KG1 (cell line): Measurements from ENCODE around the gene LARP4B.
"Not testable (repeated sequence)": the region's sequence is repeated elsewhere in the genome, so short reads cannot be mapped to it uniquely, and the experiment has no call there.

Experiments used
- DNase-seq: peaks from one replicate; lab custom pipeline; 2025; lab: John Stamatoyannopoulos, UW

The LARP4B gene

DNA sequence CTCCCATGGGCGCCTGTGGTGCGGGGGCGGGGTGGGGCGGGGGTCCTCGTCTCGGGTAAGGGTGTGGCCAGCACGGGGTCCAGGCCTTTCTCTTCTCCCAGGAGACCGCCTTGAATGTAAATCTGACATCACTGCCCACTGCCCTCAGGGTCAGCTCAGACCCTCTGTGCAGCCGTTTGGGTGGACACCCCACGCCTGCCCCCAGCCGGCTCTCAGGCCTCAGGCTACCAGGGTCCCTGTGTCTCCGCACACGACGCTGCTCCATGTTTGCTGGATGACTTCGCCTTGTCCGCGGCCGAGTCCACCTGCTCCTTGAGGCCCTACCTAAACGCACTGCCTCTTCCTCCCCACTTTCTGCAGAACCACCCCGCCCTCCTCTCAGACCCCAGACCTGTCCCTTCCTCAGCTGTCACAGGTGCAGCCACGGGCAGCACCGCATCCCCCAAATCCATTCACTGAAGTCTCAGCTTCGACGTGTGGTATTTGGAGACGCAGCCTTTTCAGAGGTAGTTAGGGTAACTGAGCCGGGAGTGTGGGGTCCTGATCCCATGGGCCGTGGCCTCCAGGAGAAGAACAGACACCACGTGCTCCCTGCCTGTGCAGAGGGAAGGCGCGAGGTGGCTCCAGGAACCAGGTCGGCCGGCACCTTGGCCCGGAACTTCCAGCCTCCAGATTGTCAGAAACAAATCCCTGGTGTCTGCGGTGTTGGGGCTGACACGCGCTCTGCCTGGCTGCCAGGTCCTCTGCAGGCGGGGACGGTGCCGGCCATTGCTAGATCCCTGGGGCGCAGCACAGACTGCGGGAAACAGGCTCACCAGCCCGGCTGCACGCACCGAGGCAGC is 144.7 kb downstream of the LARP4B start:
- no peak for DNase-seq

DNA sequence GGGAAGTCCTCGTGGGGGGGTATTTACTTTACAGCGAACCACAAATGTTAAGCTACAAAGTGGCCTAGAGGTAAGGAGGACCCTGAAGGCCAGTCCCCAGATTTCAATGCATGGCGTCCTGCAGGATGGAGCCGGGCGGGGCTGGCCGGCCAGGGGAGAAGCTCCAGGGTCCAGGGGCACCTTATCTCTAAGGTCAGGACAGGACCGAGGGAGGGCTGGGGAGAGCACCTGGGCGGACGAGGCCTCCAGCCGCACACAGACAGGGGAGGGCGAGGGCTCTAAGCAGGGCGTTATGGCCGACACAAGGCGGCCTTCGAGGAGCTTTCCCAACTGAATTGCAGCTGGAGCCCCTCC is 145.7 kb downstream of the LARP4B start:
- DNase-seq: no peak

DNA sequence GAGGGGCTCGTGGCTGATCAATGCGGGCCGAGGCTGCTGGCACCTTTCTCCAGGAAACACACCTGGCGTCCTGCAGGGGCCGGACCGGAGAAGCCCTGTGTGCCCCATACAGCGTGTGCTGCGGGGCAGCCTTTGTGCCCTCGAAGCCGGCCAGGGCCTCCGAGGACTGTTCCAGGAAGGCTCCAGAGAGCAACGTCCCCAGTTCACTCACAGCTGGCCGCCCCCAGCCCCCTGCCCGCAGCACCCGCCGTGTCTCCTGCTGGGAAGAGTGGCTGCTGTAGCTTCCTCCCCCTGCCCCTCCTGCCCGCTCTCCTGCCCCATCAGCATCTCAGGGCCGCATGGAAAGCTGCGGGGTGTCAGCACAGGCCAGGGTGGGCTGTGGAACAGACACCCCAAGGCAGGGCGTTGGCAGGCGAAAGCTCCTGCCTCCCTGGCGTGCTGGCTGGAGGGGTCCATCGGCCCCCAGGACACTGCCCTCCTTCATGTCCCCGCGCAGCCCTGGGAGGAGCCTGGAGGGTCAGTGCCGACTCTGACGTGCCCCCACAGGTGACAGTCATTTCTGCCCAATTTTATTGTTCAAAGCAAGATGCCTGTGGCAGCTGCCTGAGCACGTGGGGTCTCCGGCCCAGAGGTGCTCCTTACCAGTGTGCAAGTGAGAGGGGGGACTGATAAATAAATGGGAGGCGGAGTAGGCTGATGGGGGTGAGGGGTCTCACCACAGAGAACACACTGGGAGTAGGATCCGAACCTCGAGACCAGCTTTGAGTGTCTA is 146.2 kb downstream of the LARP4B start:
- DNase-seq: no peak

DNA sequence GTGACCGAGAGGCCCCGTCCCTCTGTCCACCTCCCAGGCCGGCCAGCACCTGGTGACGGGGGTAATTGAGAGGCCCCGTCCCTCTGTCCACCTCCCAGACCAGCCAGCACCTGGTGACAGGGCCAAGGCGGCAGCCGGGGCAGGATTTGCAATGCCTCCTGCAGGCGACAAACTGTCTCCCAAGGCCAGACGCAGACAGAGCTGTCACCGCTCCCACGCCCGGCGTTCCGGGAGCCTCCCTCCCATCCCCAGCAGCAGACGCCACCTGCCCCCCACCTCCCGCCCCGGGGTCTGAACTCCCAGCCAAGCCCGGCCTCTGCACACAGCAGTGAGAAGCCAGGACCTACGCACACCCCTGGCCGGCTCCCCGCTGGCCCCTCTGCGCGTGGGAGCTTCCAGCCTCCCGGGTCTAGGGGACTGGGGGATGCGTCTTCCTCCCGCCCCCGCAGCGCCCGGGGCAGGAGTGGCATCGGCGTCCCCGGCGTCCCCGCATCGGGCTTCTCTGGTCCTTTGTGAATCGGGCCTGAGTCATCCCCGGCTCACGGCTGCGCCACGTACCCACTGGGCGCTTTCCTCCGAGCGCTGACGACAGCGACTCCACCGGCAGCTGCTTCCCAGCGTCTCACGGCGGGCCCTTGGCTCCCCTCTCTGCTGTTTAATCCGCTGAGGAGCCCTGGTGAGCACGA is 147.0 kb downstream of the LARP4B start:
- DNase-seq: no peak

DNA sequence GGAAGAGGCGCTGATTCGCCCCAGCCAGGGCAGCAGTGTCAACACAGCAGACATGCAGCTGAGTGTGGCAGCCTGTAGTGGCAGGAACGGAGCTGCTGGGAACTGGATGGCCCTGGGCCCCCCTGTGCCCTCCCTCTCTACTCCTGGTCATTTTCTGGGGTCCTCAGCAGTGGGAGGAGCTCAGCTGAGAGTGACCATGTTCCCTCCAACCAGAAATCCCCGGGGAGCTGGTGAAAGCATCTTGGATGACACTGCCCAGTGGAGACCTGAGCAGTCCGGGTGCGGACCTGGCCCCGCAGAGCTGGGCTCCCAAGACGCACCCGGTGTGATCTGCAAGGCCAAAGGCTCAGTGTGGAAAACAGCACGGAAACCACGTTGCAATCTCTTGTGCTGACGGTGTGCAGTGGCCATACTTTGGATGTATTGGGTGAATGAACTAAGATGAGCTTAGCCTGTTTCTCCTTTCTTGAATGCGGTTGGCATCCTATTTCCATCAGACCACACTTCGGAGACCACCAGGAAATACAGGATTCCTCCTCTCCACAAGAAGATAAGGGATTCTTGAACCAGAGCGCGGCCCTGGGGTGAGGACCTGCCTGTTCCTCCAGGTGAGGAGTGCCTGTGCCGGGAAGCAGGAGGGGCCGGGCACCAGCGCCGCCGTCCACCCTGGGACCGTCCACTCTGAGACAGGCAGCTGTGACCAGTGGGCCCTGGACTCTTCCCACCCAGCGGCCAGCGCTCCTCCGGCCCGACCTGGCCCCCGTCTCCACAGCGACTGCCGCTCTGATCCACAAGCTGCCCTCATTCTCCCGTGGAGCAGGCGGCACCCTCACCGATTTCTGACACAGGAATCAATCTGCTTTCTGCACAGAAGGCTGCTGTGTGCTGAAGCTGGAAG is 148.5 kb downstream of the LARP4B start:
- DNase-seq: no peak

DNA sequence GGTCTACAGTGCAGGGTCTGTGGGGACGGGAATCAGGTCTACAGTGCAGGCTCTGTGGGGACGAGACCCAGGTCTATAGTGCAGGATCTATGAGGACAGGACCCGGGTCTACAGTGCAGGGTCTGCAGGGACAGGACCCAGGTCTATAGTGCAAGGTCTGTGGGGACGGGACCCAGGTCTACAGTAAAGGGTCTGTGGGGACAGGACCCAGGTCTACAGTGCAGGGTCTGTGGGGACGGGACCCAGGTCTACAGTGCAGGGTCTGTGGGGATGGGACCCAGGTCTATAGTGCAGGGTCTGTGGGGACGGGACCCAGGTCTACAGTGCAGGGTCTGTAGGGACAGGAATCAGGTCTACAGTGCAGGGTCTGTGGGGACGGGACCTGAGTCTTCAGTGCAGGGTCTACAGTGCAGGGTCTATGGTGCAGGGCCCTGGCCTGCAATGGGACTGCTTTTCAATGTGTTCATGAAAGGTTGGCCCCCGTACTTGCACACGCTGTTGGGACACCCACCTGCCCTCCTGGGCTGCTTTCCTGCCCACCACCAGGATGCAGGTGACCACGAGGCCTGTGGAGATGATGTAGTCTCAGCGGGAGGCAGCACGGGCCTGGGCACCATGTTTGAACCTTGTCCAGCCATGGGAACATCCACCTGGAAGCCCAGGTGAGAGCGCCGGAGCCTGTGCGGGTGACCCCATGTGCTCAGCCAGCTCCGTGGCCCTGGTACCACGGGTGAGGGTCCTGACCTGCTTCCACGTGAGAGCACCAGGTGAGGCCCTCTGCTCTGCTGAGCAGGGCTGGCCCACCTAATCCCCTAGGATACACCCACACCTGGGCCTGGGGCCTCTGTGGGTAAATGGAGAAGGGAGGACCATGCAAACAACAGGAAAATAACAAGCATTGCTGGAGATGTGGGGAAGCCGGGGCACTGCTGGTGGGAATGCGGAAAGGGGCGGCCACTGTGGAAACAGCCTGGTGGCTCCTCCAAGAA is 150.7 kb downstream of the LARP4B start:
- no peak for DNase-seq

DNA sequence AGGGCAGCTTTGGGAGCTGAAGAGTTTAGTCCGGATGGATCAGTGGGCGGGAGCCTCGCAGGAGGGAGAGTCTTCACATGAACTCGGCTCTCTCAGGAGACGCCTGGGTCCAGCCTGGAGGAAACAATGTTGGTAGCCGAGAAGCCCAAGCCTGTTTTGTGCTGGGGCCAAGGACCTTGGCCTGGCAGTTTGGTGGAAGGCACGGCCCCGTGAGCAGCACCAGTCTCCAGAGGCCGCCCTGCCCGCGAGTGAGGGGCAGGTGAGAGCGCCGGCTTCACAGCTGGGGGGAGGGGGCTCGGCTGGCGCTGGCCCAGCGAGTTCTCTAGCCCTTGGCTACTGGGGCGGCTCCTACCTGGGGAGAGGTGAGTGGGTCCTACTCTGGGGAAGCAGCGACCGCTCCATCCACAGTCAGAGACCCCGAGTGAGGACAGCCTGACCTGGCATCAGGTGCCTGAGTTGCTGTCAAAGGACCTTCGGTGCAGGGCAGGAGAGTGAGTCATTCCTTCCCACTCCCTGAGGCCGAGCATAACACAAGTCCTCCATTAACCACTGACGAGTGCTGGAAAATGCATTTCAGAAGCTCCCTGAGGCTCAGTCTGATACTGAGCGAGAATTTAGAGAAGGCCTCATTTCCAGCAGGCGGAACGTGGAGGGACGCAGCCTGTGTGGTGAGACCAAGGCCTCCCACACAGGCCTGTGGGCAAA is 152.7 kb downstream of the LARP4B start:
- no peak for DNase-seq

DNA sequence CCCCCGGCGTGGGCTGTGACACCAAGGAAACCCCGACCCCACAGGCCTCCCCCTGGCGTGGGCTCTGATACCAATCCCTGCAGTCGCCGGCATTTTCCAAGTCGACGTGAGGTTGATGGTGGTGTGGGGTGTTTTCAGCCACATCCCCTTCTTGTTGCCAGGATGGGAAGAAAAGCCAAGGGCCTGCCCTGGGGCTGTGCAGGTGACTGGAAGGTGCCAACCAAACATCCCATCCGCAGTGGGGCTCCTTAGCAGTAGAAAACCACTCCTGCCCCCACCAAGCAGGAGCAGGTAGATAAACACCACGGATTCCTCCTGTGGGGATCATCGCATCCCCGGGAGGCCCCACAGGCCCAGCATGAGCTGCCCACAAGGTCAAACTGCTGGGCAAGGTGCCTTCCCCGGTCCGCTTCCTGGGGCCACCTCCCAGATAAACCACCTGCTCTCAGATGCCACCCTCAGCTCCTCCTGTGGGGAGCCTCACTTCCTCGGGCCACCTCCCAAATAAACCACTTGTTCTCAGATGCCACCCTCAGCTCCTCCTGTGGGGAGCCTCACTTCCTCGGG is 153.5 kb downstream of the LARP4B start:
- no peak for DNase-seq

DNA sequence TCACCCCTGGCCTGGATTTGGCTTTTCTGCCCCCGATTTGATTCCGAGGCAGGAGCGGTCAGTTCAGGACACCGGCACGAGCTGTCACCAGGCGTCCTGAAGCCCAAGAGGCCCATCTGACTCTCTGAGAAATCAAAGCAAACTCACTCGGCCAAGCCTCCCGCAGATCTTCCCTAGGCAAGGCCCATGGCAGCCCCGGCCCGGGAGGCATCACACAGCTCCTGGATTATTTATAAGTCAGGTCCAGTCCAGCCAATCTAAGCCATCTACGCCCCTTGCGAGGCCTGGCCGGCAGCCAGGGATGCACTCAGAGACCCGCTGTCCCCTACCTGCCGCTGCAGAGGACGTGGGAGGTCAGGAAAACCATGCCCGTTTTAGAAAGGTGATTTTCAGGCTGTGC is 154.7 kb downstream of the LARP4B start:
- DNase-seq: no peak

DNA sequence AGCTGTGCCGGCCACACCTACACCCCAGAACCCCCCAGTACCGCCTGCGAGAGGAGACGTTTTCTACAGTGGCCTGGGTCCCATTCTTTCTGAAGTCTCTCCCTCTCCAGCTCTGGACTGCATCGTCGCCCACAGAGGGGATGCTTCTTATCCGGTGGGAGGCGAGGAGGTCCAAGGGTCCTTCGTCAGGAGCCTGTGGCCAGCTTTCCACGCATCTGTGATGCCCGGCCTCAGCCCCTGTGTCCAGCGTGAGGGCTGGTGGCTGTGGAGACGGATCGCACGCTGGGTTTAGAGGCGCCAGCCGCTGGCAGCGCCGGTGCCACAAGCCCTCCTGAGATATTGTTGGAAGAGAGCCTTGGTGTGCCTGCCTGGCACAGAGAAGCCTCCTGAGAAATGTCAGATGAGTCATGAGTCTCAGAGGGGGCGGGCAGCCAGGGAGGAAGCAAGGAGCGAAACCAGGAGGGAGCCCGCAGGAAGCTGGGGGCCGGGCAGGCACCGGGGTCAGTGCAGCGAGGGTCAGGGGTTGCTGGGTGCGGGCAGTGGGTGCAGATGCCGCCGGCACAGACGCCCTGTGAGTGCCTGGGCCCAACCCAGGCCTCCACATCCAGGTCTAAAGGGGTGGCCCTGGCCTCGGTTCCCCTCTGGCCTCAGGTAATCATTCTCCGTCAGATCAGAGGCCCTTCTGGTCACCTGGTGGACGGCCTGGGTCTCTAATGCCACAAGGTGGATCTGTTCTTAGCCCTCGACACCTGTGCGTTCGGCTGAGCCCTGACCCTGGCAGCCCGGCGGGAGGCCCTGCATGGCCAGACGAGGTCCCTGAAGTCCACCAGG is 156.0 kb downstream of the LARP4B start:
- DNase-seq: no peak

DNA sequence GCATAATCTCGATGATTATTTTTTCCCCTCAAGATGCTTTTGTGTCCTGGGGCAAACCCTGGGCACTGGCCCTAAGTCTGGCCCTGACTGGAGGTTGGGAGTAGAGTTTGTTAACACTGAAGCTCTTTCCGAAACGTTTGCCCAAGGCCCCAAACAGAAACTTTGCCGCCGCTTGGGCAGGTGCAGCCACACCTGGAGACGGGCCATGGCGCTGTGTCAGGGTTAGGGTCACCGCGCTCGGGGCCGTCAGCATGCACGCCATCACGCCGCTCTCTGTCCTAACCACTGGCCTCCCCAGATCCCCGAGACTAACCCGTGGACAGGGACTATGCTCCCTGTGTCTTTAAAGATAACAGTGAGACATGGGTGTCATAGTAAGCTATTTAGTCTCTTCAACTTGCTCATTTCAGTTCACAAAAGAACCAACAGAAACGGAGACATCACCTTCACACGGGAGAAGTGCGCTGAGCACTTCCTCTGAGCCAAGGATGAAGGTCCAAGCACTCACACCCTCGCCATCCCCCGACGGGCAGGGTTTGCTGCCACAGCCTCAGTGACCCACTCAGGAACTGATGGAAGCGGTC is 156.8 kb downstream of the LARP4B start:
- no peak for DNase-seq

DNA sequence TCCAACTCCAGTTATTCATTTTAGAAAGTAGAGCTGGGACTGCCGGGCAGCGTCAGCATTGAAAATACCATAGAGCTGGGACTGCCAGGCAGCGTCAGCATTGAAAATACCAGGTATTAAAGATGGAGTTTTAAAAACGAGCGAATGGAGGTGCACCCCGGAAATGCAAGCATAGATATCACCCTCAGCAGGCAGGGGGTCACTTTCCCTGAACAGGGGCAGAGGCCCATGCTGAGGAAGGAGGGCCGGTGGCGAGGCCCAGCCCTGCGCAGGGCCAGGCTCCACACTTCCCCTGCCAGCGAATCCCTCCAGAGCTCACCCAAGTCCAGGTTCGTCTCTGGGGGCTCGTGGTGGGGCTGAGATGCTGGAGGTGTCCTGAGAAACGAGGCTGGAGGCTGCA is 157.3 kb downstream of the LARP4B start:
- DNase-seq: no peak

DNA sequence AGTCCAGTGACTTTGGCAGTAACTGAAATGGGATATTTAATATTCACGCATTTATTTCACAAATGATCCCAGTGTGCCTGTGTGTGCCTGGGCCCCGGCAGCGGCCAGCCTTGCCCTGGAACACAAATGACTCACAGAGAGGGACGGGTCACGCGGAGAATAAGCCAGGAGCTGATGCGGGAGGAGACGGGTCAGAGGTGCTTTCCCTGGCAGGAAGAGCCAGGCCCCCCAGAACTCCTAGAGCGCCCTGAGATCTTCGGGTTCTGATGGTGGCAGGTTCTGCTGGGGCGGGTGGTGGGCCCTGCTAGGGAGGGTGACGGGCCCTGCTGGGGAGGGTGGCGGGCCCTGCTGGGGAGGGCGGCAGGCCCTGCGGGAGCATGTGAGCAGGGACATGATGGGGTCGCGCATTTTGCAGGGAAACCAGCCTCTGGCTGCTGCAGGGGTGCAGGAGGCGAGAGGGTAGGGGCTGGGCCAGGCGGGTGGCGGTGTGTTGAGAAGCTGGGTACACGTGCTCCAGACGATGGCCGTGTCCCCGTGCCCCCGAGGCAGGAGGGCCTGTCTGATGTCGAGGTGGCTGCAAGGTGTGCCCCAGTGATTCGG is 157.8 kb downstream of the LARP4B start:
- DNase-seq: no peak

DNA sequence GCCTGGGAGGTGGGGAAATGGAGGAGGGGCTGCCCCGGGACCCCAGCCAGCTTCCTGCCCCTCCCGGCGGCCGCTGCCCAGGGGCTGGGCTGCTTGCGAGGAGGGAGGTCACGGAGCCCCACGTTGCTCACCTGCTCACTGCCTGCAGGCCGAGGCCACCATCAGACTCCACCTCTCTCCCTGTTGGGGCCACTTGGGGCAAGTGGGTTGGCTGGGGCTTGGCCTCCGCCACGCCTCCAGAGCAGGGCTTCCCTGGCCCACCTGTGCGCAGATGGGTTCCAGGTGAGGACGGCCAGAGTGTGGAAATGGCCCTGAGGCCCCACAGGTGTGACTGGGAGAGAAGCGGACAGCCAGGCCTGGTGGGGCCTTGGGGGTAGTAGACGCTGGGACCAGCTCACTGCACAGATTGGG is 159.3 kb downstream of the LARP4B start:
- DNase-seq: no peak

DNA sequence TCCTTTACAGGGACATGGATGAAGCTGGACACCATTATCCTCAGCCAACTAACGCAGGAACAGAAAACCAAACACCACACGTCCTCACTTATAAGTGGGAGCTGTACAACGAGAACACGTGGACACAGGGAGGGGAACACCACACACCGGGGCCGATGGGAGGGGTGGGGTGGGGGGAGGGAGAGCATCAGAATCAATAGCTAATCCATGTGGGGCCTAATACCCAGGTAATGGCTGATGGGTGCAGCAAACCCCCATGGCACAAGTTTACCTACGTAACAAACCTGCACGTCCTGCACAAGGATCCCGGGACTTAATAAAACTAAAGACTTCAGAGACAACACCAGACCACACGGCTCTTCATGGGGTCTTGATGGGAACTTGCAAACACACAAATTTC is 159.9 kb downstream of the LARP4B start:
- DNase-seq: no peak

DNA sequence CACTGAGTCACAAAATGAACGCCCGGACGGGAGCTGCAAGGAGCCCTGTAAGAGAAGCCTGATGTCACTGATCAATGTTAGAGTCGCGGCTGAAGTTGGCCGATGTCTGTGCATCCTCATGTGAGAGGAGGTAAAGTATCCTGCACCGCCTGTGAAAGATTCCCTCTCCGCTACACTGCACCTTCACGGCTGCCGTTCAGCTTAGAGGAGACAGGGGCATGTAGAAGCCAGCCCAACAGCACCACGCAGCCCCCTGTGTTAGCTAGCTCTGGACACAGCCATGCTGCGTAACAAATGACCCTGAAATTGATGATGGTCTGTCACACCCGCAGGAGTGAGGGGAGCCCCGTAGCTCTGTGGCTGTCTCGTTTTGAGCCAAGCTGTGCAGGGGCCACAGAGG is 160.5 kb downstream of the LARP4B start:
- DNase-seq: no peak

DNA sequence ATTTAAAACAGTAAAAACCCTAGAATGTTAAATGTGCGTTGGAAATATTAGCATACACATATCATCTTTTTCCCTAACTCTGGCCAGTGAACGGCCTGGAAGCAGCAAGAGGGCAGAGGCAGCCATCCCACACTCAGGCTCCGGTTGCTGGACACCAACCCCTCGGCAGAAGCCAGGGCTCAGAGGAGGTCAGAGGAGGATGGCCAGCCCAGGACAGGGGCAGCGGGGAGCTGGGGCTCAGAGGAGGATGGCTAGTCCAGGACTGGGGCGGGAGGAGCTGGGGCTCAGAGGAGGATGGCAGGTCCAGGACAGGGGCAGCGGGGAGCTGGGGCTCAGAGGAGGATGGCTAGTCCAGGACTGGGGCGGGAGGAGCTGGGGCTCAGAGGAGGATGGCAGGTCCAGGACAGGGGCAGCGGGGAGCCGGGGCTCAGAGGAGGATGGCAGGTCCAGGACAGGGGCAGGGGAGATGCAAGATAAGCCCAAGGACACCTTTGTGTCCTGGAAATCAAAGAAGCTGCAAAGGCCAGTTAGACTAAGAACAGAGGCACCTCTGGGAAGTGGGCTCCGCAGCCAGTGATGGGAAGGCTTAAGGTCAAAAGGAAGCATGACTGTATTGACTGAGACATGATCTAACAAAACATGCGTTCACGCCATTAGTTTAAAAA is 161.3 kb downstream of the LARP4B start:
- DNase-seq: not testable (repeated sequence)
